Activated CD4-positive, alpha-beta T cell treated with anti-CD3 and anti-CD28 coated beads for 1 hour (primary cell): ENCODE measurements around the gene INAFM2.

Experiments used
- DNase-seq: peaks from one replicate; pipeline ENCODE4 v3.0.0-alpha.2; 2020

INAFM2 gene

DNA sequence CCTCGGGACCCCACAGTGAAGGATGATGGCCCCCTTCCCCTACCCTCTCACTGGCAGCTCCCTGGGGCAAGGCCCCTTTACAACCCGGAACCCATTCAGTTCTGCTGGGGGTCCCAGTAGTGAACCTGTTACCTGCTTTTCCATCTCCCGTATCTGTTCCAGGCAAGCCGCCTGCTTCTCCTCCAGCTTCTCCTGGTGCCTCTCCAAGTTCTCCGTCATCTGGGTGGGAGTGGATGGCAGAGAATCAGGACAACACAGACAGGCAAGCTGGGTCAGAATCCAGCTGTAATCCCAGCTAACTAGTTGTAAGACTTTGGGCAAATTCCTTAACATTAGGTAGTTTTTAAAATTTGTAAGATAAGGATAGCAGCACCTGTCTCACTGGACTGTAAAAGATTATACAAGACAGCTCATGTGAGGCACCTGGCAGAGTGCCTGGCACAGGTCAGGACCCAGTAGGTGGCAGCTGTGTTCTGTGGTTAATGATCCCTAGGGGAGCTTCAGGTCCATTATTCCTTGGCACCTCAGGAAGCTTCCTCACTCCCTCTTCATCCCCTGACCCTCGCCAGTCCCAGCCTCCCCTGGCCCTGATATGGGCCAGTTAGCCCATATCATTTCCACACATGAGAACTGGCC is 34.2 kb upstream of the INAFM2 start:
- no peak for DNase-seq

DNA sequence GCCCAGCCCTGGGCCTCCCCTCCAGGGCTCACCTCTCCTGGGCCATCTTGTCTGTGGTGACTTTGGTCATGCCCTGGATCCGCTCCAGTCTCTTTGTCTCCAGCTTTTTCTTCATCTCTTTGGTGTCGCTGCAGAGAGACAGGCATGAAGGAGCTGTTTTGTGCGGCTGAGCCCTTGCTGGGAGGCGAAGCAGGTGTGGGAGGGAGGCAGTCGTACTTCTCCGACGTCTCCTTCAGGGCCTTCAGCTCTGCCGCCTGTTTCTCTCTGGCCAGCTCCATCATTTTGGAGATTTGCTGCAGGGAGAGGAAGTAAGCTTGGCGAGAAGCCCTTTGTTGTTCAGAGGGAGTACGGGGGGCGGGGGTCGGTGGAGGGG is 33.0 kb upstream of the INAFM2 start:
- DNase-seq = no peak

DNA sequence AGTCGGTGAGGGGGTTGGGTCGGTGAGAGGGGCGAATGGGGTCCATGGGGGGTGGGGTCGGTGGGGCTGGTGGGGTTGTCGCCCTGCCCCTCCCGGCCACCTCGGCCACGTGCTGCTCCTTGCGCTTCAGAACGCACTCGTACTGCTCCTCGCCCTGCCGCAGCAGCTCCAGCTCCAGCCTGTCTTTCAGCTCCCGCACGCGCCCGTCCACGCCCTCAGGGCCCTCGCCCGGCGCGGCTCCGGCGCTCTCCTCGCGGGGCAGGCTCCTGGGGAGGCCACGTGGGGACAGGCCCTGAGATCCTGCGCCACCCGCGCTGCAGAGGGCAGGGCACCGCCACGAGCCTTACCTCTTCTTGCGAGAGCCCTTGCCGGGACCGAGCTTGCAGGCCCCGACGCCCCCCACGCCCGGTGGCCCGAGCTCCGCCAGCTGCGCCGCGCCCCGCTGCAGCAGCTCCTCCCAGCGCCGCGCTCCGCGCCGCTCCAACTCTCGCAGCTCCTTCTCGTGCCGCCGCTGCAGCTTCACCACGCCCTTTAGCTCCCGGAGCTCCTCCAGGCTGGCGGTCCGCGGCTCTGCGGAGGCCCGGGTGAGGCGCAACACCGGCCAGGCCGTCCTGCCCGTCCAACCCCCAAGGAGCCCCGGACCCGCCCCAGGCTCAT is 32.4 kb upstream of the INAFM2 start:
- no peak for DNase-seq

DNA sequence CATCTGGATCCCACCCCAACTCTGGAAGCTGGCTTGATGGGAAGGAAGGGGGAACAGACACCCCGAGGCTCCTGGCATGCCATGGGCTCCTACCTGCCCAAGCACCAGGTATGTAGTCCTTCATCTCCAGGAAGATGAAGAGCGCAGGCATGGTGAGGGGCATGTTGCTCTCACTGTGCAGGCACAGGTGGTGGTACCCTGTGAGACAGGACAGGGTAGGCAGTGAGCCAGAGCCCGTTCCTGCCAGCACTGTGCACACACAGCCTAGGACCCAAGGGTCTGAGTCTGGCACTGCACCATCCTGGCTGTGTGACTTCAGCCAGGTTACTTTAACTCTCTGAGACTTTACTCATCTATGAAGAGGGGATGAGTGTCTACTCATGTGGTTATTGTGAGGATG is 31.2 kb upstream of the INAFM2 start:
- DNase-seq = no peak

DNA sequence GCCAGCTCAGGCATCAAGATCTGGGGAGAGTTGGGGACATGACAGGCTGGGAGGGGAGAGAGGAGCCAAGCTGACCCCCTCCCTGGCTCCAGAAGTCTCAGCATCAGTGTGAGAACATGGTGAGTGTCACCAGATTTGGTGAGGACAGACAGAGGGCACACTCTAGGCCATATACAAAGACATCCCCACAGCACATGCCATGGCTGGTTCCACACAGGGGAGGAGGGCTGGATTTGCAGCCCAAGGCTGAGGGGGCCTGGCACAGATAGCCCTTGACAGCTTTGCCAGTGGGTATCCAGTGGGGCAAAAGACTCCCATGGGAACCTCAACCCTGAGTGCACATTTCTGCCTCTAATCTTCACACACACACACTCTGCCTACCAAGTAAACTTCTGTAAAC is 30.5 kb upstream of the INAFM2 start:
- DNase-seq = no peak

DNA sequence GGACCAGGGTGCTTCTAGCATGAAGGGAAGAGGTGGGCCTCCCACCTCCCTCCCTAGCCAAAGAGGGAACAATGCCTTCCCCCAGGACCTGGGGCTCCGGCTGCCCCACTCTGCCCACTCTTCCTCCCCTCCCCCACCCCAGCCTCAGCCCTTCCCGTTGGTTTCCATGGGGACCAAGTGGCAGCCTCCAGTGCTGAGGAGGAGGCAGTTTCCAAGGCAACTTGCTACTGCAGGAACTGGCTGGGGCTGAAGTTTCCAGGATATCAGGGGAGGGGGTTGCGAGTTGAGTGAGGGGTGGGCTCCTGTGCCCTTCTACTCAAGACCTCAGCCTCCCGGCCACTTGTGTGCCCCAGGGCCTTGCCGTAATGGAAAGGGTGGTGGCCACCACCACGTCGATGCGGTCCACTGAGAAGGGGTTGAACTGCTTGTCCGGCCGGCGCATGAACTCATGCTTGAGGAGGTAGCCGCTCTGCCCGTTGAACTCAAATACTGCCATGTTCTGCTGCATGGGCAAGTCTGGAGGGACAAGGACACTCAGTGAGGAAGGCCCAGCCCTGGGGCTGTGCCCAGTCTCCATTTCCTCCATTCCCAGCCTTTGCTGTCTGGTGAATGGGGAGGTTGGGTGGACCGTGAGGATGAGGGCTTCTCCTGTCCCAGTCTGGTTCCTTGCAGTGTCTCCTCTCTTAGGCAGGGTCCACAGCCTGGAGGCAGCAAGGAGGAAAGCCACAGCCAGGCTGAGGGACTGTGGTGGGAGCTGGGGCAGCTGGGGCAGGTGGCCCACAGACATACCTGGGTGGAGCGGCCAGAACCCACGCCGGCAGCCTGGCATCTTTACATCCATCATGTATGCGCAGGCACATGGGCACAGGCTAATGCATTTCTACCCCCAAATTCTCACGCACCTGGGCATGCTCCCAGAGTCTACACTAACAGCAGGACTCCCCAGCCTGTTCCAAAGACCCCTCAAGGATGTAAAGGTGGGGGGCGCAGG is 29.3 kb upstream of the INAFM2 start:
- no peak for DNase-seq

DNA sequence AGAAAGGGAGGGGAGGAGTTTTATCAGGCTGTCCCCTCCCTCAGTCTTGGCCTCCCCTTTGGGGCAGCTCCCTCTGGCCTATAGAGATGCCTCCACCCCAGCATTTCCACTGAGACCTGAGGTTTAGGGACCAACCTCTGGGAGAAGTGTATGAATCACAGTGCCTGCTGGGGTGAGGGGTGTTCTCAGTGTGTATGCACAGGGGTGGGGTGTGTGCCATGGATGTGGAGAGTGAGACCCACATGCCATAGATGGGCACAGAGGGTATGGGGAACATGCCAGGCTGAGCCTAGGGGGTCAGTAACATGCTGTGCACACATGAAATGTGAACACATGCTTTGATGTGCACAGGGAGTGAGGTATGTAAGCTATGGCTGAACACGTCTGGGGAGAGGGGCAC is 28.2 kb upstream of the INAFM2 start:
- no peak for DNase-seq

DNA sequence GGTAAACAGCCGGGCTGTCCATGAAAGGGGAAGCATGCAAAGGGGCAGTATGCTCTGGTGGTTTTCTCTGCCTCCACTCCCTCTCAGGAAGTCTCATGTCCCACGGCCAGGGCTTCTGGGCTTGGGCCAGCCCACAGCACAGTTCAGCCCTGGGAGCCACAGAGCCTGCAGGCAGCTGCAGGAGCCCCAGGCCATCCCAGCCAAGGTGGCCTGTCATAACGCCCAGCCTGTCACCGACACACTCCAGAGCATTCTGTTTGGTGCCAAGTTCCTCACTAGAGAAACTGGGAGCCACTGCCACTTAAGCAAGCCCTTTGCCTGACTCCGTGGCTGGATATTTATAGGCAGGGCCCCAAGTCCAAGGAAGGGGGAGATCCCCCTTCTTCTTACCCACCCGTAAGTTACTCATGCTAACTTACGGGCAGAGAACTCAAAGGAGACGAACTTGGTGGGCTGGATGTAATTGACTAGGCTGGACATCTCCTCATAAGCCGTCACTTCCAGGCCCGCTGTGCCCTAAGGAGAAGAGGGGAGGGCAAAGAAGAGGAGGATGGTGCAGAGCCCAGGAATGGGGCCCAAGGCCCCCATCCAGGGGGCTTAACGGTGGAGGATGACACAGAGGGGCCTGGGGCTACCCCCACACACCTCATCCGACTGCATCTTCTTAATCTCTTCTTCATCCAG is 27.5 kb upstream of the INAFM2 start:
- DNase-seq = no peak

DNA sequence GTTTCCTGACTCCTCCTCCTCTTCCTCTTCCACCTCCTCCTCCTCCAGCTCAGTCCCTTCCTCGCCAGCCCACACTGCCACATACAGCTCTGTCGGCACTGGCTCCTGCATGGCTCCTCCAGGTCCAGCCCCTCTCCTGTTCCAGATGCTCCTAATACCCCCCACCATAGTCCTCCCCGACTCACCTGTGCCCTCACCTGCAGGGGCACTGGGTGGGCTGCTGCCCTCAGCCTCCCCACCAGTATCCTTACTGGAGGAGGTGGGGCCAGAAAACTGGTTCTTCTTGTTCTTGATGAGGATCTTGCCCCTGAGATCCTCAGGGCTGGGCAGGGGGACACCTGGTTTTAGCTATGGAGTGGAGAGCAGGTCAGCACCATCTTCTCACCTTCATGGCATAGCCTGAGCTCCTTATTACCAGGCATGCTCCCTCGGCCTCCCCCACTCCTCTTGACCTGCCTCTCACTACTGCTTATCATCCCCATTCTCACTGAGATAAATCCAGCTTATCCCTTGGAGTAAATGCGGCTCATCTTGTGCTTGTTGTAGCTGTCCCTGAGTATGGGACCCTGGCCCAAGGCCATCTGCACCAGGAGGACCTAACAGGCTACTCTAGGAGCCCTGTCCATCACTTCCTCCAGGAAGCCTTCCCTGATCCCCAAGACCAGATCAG is 26.8 kb upstream of the INAFM2 start:
- DNase-seq = no peak

DNA sequence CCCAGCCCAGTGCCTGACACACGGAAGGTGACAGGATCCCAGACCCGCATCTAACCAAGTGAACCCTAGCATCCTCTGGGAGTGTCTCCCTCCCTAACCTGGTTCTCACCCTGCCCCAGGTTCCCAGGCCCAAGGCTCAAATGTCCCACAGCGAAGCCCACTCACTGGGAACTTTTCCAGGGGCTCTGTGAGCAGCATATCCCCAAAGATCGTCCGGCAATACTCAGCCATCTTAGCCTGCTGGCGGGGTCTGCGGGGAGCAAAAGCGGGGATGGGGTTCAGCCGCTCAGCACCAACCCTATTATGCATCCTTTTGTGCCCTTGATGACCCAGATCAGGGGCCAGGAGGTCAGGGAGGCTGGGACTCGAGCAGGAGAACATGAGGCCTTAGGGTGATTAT is 26.1 kb upstream of the INAFM2 start:
- no peak for DNase-seq

DNA sequence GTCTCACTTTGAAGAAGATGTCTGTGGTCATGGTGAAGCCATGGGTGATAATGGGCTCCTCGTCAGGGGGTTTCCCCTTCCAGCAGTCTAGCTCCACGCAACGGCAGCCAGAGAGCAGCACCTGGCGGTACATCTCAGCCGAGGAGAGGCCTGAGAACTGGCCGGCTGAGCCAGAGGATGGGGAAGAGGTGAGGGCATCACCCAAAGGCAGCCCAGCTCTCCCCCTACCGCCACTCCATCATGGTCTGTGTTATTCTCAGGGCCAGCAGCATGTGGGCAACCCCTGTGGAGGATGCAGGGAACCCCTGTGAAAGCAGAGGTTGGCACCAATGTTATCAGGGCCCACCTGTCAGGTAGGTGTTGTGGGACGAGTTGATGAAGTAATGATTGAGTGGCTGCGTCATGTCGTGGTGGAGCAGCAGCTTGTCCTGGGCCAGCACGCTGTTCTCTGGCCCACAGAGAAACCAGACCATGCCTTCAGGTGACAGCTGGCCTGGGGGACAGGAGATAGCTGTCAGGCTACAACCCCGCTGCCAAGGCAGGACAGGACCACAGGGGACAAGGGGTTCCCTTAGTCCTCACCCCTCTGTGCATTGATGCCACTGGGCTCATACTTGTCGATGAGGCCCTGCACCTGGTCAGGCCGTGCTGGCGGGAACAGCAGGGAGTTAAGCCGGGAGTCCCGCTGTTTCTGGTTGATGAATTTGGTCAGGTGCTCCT is 25.1 kb upstream of the INAFM2 start:
- DNase-seq = no peak

DNA sequence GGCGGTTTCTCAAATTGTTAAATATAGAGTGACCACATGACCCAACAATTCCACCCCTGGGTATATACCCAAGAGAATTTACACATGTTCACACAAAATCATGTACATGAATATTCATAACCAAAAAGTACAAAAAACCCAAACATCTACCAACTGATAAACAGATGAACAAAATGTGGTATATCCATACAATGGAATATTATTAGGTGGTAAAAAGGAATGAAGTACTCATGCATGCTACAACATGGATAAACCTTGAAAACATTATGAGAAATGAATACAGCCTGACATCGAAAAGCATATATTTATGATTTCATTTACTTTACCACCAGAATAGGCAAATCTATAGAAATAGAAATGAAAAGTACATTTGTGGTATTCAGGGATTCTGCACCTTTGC is 23.1 kb upstream of the INAFM2 start:
- DNase-seq = no peak

DNA sequence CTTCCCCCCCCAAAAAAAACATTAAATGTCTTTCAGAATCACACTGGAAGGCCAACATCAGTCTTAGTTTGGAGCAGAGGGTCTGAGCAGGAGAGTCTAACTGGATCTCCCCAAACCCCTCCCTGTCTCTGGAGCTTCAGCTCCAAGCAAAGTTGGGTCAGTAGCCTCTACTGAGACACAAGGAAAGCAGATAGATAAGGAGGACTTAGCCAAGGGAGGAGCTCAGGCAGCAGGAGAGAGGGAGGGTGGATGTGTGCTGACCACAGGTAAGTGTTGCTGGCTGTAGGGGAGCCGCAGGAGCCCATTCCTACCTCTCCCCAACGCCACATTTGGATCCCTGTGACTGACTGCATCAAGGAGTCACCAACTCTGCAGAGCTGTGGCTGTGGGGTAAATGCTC is 22.7 kb upstream of the INAFM2 start:
- DNase-seq = no peak

DNA sequence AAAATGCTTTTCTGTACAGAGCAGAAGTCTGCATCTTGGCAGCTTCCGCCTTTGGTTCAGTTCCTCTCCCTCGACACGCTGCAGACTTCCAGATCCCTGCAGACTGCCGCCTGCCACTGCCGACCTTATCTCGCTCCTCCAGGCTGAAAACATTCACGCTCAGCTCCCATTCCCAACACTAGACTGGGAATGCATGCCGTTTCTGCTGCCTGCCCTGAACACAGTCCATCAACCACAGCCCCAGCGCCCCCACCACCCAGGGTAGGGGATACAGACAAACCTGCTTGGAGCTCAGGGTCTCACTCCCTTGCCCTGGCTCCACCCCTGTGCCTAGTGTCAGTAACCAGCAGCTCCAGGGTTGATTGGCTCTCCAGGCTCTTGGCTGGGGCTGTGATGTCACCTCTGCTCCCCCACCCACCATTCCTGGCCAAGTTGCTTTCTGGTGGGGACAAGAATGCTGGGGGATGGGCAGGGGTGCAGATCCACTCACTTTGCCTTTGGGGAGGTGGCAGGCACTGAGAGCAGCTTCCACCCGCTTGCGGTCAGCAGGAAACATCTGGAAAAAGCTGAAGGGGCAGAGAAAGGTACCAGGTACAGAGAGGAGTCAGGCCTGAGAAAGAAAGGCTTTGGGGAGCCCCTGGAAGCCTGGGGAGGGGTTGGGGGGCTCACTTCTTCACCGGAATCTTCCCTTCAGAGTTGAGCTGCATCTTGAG is 21.9 kb upstream of the INAFM2 start:
- no peak for DNase-seq

DNA sequence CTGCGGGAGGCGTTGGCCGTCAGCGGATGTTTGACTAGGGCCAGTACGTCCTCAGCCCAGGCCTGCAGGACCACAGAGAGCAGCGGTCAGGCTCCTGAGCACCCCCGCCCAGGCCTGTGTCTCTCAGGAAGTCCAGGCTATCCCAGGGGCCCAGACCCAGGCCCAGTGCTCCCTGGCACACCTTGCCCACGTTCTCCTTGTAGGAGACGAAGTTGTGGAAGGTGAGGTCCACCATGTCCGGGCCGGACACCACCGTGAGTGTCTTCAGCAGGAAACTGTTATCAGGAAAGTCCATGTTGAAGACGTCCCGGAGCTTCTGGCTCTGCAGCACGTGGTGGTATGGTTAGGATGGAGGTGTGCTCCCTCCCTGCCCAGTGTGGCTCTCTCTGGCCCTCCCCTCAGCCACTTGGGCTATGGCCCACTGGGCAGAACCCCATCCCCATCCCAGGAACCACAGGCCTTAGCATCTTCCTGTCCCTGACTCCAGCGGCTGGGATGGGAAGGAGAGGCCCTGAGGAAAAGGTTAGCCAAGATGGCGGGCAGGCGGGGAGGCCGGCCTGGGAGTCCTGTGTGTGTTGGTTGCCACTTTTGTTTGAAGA is 21.1 kb upstream of the INAFM2 start:
- no peak for DNase-seq

DNA sequence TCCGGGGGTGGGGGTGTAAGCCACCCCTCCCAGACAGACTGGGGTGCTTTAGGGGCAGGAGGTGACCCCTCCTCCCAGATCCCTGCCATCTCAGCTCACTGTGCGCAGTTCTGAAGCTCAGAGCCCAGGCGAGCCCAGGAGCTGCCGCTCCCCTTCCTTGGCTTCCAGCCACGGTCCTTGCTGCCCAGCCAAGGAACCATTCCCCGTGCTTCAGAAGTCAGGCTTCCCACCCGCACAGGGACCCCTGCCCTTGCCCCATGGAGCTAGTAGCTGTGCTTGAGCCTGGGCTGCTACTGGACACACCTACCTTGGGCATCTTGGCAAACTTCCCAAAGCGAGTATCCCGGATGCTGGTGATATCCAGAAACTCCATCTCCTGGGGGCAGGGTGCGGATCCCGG is 20.5 kb upstream of the INAFM2 start:
- DNase-seq = no peak

DNA sequence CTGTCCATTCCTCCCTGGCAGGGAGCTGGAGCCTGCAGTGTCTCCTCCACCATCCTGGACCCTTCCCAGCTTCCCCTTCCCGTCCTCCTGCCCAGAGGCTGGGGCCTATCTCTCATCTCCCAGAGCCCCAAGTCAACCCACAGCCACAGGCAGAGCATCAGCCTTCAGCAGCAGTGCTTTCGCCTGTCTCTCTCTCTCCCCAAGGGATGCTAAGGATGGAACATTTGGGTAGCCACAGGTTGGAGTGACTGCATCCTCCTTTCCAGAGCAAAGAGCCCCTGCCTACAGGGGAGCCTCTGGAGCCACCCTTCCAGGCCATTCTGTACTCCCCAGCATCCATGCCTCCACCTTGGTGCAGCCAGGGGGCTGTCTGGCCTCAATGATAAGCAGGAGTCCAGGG is 19.9 kb upstream of the INAFM2 start:
- no peak for DNase-seq

DNA sequence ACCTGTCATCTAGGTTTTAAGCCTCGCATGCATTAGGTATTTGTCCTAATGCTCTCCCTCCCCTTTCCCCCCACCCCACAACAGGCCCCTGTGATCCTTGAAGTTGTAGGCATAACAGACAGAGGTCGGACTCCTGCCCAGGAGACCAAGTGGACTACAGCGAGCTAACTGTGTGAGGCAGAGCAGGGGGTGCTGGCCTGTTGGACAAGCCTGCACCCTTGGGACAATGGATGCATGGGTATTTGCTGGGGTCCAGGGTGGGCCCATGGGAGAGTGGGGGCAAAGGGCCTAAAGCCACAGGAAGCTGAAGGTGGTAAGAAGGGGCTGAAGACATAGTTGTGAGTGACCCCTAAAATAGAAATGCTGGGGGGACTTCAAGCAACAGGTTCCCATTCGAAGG is 18.2 kb upstream of the INAFM2 start:
- DNase-seq = no peak

DNA sequence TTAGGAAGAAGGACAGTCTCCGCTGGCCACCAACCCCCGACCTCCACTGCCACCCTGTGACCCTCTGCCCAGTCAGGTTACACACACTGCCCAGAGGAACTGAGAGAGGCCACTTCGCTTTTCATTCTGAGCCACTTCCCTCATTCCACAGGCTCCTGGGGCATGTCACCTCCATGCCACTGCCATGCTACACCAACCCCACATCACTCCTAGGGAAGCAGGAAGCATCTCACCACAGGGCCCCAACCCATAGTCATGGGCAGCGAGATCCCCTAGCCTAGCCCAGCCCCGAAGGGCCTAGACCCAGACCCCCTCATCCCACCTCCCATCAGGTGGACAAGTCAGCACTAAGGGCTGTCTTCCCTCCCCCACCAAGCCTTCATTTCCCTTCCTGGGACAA is 17.1 kb upstream of the INAFM2 start:
- DNase-seq = no peak

DNA sequence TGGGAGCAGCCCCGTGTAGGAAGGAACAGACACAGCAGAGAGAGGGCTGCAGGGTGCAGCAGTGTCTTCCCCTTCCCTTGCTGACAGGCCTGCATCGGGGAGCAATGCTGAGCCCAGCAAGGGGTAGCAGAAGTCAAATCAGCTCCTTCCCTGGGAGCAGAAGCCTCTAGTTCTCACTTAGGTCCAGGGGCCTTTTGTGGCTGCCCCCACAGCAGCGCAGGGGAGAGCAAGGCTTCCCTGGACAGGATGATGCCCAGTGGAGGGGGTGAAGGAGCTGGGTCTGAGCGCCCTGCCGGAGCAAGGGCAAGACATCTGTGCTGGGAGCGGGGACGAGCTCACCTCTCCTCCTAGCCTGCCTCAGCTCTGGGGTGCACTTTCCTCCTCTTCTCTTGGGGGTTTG is 16.6 kb upstream of the INAFM2 start:
- DNase-seq = no peak
